ENCODE results near the gene TMPRSS4. TPM values are rescaled to one million over a fixed set of nuclear protein-coding genes. Genes with fewer than 3 reads are reported as not detected.

Gene TMPRSS4
- total and polyA plus RNA-seq, 9 of the 15 experiments (the other 6 are each of a cell fraction or from before 2014, with no cell fraction given), result 4.0 to 10.0 (median 5.6) TPM

- TF ChIP-seq, protein P1, sequence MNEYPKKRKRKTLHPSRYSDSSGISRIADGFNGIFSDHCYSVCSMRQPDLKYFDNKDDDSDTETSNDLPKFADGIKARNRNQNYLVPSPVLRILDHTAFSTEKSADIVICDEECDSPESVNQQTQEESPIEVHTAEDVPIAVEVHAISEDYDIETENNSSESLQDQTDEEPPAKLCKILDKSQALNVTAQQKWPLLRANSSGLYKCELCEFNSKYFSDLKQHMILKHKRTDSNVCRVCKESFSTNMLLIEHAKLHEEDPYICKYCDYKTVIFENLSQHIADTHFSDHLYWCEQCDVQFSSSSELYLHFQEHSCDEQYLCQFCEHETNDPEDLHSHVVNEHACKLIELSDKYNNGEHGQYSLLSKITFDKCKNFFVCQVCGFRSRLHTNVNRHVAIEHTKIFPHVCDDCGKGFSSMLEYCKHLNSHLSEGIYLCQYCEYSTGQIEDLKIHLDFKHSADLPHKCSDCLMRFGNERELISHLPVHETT (CRISPR knock-in tag; conservative IDR thresholded peaks at IDR 0.05 in 1 of 2, IDR thresholded peaks at IDR 0.05 in 1 of 2), result no peak
- TF ChIP-seq, protein P2, sequence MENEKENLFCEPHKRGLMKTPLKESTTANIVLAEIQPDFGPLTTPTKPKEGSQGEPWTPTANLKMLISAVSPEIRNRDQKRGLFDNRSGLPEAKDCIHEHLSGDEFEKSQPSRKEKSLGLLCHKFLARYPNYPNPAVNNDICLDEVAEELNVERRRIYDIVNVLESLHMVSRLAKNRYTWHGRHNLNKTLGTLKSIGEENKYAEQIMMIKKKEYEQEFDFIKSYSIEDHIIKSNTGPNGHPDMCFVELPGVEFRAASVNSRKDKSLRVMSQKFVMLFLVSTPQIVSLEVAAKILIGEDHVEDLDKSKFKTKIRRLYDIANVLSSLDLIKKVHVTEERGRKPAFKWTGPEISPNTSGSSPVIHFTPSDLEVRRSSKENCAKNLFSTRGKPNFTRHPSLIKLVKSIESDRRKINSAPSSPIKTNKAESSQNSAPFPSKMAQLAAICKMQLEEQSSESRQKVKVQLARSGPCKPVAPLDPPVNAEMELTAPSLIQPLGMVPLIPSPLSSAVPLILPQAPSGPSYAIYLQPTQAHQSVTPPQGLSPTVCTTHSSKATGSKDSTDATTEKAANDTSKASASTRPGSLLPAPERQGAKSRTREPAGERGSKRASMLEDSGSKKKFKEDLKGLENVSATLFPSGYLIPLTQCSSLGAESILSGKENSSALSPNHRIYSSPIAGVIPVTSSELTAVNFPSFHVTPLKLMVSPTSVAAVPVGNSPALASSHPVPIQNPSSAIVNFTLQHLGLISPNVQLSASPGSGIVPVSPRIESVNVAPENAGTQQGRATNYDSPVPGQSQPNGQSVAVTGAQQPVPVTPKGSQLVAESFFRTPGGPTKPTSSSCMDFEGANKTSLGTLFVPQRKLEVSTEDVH (IDR thresholded peaks at IDR 0.05; ENCODE audit: low read depth, partially characterized antibody), result no peak
- no peak for TF ChIP-seq ZNF407 (IDR thresholded peaks at IDR 0.05; ENCODE audit: low read depth)
- TF ChIP-seq CBX2 (IDR thresholded peaks at IDR 0.05; ENCODE audit: insufficient read depth, low read length, poor library complexity, severe bottlenecking), result no peak
- no peak for TF ChIP-seq RFX1 (IDR thresholded peaks at IDR 0.05)
- TF ChIP-seq MYC (IDR thresholded peaks at IDR 0.05; ENCODE audit: low read depth, low read length), result no peak
- no peak for TF ChIP-seq MYC (CRISPR knock-in tag; IDR thresholded peaks at IDR 0.05; ENCODE audit: borderline replicate concordance, low read depth)
- TF ChIP-seq ZNF699 (CRISPR knock-in tag; IDR thresholded peaks at IDR 0.05; ENCODE audit: insufficient replicate concordance), result no peak
- no peak for TF ChIP-seq XRCC3 (IDR thresholded peaks at IDR 0.05)
- no peak for TF ChIP-seq FOXM1 (IDR thresholded peaks at IDR 0.05; ENCODE audit: low read depth)
- no peak for TF ChIP-seq FOXM1 (CRISPR knock-in tag; IDR thresholded peaks at IDR 0.05; ENCODE audit: low read depth)
- no peak for TF ChIP-seq PPARD (CRISPR knock-in tag; IDR thresholded peaks at IDR 0.05)
- no peak for TF ChIP-seq RB1 (IDR thresholded peaks at IDR 0.05; ENCODE audit: low read depth)
- TF ChIP-seq ZBTB7A (IDR thresholded peaks at IDR 0.05; ENCODE audit: borderline replicate concordance, control insufficient read depth, low read depth, low read length), result no peak
- TF ChIP-seq DPF2 (IDR thresholded peaks at IDR 0.05), result 0 out of 2 replicates have a peak, but pooled peaks have one; percentile 24
- TF ChIP-seq MAFG (tag; conservative IDR thresholded peaks at IDR 0.05), result no peak
Observed at GRCh38 chr11:118092907-118093571, 16.2 kb downstream of the TMPRSS4 start (continued).
